Hepatocyte (in vitro differentiated cells): ENCODE results near the gene DENND1A.

Experiments
- CTCF ChIP-seq: fragments of 200-600 bp; sonication (generic); IDR thresholded peaks from 2 replicates; pipeline ENCODE4 v1.5.1; 2016; ENCODE audit warnings: antibody characterized with exemption, mild to moderate bottlenecking; ENCODE audit not compliant: poor library complexity
- EZH2 ChIP-seq: fragments of 200-600 bp; sonication (generic); IDR thresholded peaks from 2 replicates; pipeline ENCODE4 v1.6.1; 2016; ENCODE audit warnings: antibody characterized with exemption, mild to moderate bottlenecking, borderline replicate concordance

GRCh38 chr9:123872710-123873109, 57.2 kb downstream of the DENND1A start:
- TF ChIP-seq CTCF (no peak), EZH2 (no peak)
